Subcutaneous adipose tissue (tissue), 4 donors: ENCODE results near the gene STK32C. TPM values are rescaled to one million over a fixed set of nuclear protein-coding genes. Genes with fewer than 3 reads are reported as not detected.

Experiments used
- total RNA-seq, 4 donors: library from RNA; depleted of rRNA; stranded (reverse); fragments of >200 nt; gene quantifications; one replicate each; pipeline ENCODE4 v1.1.0, GENCODE V29; 2016
- TF ChIP-seq, protein P1 (sequence below): fragments of 450-650 bp; IDR thresholded peaks from one replicate; pipeline ENCODE4 v1.5.1; 2016; ENCODE audit warnings: low read depth, mild to moderate bottlenecking, control low read depth, antibody characterized with exemption, moderate library complexity

STK32C gene
- total RNA-seq, 4 donors from 2014 or later = 2.9 to 12.3 (median 10.9) TPM

DNA sequence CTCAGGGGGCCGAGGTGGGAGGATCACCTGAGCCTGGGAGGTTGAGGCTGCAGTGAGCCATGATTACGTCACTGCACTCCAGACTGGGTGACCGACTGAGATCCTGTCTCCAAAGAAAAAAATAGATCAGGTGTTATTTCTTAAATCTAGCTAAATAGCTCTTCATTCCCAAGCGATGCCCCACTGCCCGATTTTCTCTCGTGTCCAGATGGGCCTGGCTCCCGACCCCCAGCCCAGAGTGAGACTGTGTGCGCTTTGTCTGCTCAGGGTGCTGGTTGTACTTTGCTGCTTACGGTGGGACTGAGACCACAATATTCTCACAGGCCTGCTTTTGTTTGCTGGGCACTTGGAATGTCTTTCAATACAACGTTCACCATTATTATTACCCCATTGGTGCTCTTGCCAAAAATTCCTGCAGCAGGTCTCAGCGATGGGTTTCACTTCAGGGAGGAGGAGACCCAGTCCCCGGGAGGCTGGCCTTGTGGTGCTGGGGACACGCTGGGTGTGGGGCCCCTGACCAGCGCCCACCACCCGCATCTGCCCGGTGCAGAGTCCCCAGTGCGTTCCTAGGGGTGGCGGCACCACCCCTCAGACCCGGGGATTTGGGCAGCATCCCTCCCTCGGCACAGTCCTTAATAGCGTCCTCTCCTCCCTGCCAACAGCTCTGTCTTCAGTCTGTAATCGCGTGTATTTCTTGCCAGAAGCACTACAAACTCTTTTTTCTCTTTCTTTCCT, 141.4 kb downstream of the STK32C start:
- TF ChIP-seq, protein P1, sequence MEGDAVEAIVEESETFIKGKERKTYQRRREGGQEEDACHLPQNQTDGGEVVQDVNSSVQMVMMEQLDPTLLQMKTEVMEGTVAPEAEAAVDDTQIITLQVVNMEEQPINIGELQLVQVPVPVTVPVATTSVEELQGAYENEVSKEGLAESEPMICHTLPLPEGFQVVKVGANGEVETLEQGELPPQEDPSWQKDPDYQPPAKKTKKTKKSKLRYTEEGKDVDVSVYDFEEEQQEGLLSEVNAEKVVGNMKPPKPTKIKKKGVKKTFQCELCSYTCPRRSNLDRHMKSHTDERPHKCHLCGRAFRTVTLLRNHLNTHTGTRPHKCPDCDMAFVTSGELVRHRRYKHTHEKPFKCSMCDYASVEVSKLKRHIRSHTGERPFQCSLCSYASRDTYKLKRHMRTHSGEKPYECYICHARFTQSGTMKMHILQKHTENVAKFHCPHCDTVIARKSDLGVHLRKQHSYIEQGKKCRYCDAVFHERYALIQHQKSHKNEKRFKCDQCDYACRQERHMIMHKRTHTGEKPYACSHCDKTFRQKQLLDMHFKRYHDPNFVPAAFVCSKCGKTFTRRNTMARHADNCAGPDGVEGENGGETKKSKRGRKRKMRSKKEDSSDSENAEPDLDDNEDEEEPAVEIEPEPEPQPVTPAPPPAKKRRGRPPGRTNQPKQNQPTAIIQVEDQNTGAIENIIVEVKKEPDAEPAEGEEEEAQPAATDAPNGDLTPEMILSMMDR = no peak

DNA sequence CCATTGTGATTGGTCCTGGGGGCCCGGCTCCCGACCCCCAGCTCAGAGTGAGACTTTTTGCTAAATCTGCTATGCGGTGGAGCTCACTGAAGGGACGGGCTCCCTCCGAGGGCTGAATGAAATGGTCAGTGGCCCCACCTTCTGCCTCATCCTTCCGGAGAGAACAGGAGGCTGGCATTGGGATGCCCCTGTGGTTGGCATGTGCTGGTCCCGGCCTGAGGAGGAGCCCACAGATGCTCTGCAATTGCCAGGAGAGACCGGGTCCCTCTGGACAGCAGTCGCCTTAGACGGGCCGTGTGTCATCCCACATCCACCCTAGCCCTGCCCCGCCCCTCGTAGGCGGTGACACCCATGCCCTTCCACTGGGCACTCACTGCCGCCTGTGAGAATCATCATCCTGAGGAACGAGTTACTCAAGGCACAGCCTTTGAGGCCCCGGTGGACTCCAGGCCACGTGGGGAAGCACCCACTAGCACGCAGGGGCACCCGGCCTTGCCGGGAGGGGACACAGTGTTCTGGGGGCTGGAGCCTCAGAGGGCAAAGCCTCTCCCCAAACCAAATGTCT, 142.3 kb downstream of the STK32C start:
- TF ChIP-seq, protein P1 = no peak

DNA sequence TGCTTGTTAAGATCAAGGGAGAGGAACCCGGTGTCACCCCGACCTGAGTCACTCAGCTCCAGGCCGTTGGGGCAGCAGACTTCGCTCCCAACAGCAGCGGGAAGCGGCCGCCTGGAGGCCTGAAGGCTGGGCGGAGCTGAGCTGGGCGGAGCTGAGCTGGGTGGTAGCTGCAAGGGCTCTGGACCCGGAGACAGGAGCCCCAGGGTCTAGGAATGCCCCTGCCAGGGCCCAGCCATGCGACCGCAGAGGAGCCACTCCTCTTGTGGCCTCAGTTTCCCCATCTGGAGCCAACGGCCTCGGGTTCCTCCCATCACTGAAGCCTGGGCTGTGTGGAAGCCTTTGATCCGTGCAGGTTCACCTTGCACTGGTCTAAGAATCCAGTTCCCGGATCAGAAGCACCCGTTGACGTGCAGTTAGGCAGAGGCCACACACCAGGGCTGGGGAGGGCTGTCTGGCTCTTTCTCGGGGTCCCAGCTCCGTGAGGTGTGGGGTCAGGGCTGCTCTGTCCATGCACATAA, 142.9 kb downstream of the STK32C start:
- TF ChIP-seq, protein P1 = no peak

DNA sequence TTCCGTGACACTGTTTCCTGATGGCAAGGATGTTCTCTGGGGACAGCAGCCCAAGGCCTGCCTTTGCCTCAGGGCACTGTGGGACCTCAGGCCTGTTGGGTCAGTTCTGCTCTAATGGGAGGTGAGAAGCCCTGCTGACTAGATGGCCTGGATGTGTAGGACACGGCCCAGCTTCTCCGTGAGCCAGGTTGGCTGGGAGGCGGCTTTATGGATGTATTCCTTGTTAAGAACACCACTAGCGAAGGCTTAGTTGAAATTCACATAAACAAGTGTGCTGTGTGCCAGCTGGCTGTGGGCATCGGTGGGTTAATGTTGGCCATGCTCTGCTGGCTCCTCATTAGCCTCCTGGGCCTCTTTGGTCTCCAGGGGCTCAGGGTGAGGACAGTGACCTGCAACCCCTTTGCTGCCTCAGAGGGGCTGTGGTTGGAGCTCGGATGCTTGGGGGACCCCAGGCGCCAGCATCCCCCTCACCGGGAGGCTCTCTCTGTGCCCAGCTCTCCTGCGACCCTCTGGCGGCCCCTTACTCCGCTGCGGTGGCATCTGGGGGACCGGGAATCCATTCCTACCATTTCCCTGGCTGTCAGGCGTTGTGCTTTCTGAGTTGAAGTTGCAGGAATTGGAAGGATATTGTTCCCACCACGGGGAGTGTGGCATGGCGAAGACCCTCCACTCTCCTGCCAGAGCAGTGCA, 143.8 kb downstream of the STK32C start:
- TF ChIP-seq, protein P1 = no peak

GRCh38 chr10:132163278-132163765, 144.4 kb downstream of the STK32C start:
- TF ChIP-seq, protein P1 = no peak

- TF ChIP-seq, protein P1 = no peak
These were observed 145.0 kb downstream of the STK32C start for GRCh38 chr10:132162590-132163277.
